GM19023 (cell line): Measurements from ENCODE around the gene FBXO7.
"Not testable (repeated sequence)": the region's sequence is repeated elsewhere in the genome, so short reads cannot be mapped to it uniquely, and the experiment has no call there.

Source experiments
- ATAC-seq: cut with Tn5 transposase; IDR thresholded peaks from one replicate; pipeline ENCODE4 v1.9.1; 2021; ENCODE audit warnings: mild to moderate bottlenecking, moderate library complexity; ENCODE audit not compliant: unreplicated experiment

The FBXO7 gene

GRCh38 chr22:32474635-32475467, at the start of gene FBXO7:
Gene FBXO7 (plus strand): TSS chr22:32474811. CDS start chr22:32475003, 192 bp downstream.
- peak; percentile 68 for ATAC-seq

- no peak for ATAC-seq
Observed at GRCh38 chr22:32426881-32427280, 47.7 kb upstream of the FBXO7 start.

GRCh38 chr22:32430352-32430751, 44.3 kb upstream of the FBXO7 start:
- no peak for ATAC-seq

- ATAC-seq = no peak
Observed at GRCh38 chr22:32444068-32444467, 30.5 kb upstream of the FBXO7 start.

- no peak for ATAC-seq
Observed at GRCh38 chr22:32446321-32446720, 28.3 kb upstream of the FBXO7 start.

- ATAC-seq = no peak
Observed at GRCh38 chr22:32448980-32449379, 25.6 kb upstream of the FBXO7 start.

- ATAC-seq = no peak
Observed at GRCh38 chr22:32457031-32457430, 17.6 kb upstream of the FBXO7 start.

GRCh38 chr22:32462452-32462851, 12.2 kb upstream of the FBXO7 start:
- no peak for ATAC-seq

- no peak for ATAC-seq
Observed at GRCh38 chr22:32465661-32466060, 8.9 kb upstream of the FBXO7 start.

- ATAC-seq = no peak
Observed at GRCh38 chr22:32466496-32466895, 8.1 kb upstream of the FBXO7 start.

GRCh38 chr22:32469799-32470212, 4.8 kb upstream of the FBXO7 start:
- no peak for ATAC-seq

GRCh38 chr22:32473388-32473952, 1.1 kb upstream of the FBXO7 start:
- ATAC-seq = no peak

GRCh38 chr22:32475468-32476010, 928 bp downstream of the FBXO7 start:
- ATAC-seq = no peak

GRCh38 chr22:32476281-32477195, 1.9 kb downstream of the FBXO7 start:
- ATAC-seq = no peak

- no peak for ATAC-seq
Observed at GRCh38 chr22:32477596-32477995, 3.0 kb downstream of the FBXO7 start.

GRCh38 chr22:32478552-32478951, 3.9 kb downstream of the FBXO7 start:
- not testable (repeated sequence) for ATAC-seq

- ATAC-seq = no peak
Observed at GRCh38 chr22:32478994-32479393, 4.4 kb downstream of the FBXO7 start.

GRCh38 chr22:32480238-32480637, 5.6 kb downstream of the FBXO7 start:
- no peak for ATAC-seq

GRCh38 chr22:32482708-32483107, 8.1 kb downstream of the FBXO7 start:
- ATAC-seq = no peak

- no peak for ATAC-seq
Observed at GRCh38 chr22:32486656-32487390, 12.2 kb downstream of the FBXO7 start.
